ENCODE data around the gene SLAMF9.

Gene SLAMF9

DNA sequence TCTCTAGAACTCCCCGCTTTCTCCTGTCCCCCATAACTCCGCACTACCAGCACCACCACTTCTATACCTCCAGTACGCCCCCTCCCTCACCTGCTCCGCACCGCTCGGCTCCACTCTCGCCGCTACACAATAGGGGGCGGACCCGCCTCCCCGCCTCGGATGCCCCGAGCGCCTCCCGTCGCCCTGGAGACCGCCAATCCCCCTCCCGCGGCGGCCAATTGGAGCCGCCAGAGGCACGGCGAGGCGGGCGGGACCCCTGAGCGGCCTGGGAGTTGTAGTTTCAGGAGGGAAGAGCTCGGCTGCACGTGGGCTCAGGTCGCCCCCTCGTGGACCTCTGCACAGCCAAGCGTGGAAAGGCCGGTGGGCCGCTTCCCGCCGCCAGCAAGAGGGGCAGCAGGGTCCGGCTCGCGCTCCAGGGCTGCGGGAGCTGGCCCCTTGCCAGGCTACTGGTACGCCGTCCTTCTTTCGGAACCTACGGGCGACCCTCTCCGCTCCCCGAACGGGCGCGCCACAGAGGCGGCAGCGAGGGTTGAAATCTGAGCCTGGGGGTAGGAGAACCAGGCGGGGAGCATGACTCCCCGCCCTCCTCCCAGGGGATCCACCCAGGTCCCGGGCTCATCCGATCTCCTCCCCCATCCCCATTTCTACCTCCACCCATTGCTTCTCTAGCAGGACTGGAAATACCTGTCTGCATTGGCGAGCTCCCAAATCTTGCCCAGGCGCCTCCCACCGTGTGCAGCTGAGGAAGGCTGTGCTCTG, 8.4 kb downstream of the SLAMF9 start, which contains the start of gene IGSF9:
Gene IGSF9 (minus strand): TSS at position 131 of the 759 bp plus-strand sequence. CDS start 2,159 bp downstream, outside the sequence.
- DNase-seq (ENCODE audit: low read depth) = peak; percentile 66

DNA sequence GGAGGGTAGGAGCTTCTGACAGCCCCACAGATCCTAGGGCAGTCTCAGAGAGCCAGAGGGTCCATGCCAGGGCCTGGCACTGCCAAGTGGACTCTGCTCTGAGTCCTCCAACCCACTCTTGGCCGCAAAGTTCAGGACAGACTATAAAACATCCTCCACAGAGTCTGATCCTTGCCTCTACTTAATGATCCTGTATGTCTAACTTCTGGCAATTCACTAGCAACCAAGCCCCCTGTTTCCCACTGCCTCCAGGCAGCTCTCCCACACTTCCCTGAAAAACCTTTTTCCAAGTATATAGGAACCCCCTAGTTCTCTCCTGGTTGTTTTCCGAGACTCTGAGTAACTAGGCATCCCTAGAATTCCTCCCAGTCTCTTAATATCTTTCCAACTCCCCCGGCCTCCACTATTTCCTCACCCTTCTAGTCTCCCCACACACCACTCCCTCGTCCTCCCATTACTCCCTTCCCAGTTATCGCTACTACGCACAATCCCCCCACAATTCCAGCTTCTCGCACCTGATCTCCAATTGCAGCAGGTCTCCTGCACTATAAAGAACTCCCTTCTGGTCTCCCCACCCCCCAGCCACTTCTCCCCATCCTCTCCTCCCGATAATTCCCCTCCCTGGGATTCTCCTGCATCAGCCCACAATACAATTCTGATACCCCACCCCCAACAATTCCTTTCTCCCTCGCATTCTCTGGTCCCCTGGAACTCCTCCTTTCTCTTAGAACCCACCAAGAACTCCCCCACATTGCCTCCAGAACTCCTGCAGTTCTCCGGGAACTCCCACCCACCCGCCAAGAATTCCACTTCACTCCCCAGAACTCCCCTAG, 9.2 kb downstream of the SLAMF9 start:
- DNase-seq (ENCODE audit: low read depth) = no peak

DNA sequence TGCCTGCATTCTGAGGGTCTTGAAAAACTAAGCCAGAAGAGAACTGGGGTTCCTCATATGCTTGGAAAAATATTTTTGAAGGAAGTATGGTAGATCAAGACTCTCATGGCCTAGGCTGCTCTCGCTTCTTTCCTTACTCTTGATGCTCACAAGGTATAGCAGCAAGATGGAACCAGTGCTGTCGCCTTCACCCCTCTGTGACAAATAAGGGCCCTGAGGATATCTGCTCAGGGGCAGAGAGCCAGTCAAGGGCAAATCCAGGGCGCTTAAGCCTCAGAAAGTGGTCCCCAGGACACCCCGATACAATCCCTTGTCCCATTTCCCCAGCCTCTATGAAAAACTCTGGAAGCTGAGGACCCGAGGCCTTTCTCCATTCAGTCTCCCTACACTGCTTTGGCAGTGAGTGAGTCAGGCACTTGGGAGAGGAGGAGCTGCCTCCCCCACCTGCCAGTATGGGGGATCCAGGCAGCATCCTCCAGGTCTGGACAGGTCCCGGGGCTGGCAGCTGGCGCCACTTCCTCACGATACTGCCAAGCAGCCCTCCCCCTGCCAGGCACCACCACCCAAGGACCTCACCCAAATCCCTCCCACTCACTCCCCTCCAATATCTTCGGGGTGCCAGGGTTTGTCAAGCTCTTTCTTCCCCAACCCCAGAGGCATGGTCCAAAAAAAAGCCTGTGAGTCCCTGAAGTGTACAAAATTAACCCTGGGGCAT, 10.0 kb downstream of the SLAMF9 start:
- no peak for DNase-seq (ENCODE audit: low read depth)

DNA sequence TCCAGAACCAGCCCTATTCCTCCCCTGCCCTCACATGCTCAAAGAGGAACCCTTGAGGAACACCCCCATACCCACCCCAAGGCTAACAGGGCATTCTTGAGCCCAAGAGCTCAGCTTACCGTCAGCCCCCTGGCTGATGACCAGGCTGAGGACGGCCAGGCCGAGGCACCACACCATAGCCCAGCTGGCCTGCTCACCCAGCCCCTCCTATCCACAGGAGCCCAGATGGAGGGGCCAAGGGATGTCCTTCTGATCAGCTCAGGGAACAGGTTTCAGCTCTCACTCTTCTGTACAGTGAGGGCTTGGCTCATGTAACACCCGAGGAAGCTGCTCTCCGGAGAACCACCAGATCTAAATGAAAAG, 10.8 kb downstream of the SLAMF9 start:
- DNase-seq (ENCODE audit: low read depth) = no peak

DNA sequence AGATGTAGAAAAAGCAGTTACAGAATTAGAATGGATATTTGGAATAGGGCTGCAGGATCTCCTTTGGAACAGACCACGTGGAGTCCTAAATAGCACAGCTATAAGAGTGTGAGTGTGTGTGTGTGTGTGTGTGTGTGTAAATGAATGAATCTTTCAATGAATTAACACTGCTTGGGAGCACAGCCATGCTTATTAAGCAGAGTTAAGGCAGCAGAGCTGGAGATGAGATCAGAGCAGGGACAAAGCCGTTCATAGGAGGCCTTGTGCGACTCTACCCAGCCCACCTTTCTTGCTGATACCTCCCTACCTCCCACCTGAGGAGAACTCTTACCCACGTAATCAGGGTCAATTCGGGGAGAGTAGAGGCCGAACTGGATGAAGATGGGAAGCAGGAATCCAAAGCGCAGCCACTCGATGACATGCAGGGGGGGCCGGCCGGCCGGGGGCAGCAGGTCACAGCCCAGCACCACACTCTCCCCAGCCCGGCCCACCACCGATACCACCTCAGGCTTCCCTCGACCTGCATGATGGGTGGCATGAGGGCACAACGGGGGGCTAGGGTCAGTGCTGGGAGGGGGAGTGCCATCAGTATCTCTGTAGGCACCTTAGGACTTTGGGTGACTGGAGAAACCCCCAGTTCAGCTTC, 11.3 kb downstream of the SLAMF9 start:
- no peak for DNase-seq (ENCODE audit: low read depth)

DNA sequence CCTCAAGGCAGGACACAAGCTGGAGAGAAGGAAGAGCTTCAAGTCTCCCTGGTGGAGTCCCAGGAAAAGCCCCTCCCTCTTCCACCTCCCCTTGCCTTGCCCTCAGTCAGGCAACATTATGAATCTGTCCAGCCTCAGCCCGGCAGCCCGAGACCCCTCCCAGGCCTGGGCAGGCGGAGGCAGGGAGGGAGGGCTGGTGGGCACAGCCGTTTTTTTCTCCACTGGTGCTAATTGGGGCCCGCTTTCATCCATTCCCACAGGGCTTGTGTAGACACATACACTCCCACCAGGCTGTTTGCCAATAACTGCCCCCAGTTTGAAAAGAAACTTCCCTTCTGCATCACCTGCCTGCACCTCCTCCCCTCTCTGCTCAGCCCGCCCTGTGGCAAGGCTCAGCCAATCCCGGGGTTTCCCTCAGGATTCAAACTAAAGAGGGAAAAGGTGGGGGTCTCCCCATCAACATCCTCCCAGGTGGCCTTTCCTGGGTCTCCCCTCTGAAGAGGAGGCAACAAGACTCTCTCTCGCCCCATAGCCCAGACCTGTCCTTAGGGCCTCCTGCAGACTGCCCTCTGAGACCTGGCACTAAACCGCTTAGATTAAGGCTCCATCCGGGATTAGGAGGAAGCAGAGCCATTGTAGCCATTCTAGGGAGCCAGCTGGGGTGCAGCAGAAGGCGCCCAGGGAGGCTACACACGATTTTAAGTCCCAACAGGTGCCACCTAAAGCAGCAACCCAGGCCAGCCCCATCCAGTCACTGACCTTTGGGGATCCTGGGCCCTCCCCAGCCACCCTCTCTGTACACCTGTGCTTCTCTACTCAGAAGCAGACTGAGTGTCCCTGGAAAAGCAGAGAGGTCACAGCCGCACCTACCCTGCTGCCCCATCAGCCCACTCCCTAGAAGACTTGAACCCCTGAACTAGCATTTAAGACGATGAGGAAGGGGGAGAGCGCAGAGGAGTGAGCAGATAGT, 12.2 kb downstream of the SLAMF9 start:
- DNase-seq (ENCODE audit: low read depth) = no peak

DNA sequence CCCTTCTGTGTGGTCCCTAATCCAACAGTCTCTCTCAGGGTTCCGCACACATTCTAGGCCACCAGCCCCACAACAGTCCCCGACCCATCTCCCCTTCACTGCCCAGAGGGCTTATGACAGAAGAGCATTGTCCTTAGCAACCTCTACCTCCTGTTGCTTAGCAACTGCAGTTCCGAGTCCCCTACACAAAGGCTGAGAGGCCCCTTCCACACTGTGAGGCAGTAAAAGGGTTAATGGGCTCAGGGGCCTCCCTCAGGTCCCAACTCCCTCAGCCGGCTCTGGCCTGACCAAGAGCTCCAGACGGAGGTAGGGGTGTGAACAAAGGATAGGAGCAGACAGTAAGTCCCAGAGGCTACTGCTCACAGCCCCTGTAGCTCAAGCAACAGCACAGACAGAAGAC, 12.9 kb downstream of the SLAMF9 start:
- DNase-seq (ENCODE audit: low read depth) = no peak

DNA sequence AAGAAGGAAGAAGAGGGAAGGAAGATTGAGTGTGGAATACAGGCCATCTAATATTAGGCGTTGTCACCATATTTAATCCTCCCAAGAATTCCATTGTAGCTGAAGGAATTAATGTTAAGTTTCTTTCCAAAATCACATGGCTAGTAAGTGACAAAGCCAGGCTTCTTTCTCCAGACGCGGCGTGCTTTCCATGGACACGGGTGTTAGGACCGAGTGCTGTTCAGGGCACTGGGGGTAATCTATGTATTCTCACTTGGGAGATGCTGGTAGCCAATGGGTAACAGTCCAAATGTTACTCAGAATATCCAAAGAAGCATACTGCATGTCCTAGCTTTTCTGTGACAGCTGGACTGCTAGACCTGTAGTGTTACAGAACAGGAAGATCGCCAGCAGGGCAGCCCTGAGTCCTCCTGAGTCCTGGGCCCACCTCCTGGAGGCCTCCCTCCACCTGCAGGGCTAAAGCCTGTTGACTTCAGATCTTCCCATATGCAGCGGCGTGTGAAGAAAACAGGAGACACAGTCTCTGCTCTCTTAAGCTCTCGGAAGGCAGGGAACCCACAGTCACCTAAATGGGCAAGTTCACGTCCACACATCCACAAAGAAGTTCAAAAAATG, 13.9 kb downstream of the SLAMF9 start:
- no peak for DNase-seq (ENCODE audit: low read depth)

DNA sequence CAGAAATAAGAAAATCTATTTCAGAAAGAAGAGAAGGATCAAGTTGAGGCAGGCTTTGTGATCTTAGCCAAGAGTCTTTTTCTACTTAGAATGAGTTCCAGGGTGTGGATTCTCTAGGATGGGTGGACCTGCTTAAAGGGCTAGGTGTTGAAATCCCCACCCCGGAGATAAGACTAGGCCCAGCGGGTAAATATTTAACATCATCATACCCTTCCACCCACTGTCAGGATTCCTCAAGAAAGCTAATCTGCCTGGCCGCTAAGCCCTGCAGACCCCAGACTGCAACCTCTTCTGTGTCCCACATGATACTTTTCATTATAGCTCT, 14.4 kb downstream of the SLAMF9 start:
- DNase-seq (ENCODE audit: low read depth) = no peak

DNA sequence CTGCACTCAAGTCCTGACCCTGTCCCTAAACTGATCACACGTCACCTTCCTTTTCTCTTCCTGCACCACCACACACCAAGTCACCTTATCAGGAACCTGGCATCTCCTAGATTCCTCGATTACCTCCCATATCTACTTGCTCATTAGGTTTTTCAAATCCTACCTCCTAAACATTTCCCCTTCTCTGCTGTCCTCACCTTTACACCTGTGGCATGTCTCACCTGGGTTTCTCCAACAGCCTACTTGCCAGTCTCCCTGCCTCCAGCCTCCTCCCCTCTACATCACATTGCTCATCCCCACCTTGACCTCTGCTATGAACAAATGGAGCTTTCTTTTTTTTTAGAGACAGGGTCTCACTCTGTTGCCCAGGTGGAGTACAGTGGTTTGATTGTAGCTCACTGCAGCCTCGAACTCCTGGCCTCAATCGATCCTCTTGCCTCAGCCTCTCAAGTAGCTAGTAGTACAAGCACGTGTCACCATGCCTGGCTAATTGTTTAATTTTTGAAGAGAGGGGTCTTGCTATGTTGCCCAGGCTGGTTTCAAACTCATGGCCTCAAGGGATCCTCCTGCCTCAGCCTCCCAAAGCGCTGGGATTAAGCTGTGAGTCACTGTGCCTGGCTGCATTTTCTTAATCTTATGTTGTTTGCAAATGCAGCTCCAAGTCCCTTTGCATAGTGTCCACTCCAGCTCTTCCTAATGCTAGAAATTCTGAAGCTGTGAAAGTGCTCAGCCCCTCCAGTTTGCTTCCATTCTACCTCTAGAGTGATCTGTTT, 14.9 kb downstream of the SLAMF9 start:
- no peak for DNase-seq (ENCODE audit: low read depth)

DNA sequence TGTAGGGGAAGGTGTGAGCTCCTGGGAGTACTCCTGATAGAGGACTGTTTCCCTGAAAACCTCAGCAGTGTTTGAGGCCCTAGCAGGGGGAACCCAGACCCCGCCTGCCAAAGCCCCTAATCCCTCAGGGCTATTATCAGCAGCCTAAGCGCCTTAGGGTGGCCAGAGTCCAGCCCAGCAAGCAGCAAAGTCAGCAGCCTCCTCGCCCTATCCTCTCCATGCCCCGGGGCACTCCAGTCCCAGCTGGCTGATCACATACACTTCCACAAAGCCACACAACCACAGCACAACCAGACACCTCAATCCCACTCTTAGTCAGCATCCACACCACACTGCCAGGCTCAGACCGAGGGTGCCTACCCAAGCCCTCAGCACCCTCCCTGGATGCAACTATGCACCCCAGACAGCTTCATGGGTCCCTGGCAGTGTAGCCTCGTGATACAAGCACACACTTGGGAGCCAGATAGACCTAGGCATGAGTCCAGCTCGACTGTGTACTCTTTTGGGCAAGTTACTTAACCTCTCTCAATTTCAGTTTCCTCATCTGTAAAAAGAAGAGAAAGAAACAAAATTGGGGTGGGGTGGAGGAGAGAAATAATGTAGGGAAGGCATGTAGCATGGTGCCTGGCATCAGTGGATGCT, 15.7 kb downstream of the SLAMF9 start:
- DNase-seq (ENCODE audit: low read depth) = no peak

DNA sequence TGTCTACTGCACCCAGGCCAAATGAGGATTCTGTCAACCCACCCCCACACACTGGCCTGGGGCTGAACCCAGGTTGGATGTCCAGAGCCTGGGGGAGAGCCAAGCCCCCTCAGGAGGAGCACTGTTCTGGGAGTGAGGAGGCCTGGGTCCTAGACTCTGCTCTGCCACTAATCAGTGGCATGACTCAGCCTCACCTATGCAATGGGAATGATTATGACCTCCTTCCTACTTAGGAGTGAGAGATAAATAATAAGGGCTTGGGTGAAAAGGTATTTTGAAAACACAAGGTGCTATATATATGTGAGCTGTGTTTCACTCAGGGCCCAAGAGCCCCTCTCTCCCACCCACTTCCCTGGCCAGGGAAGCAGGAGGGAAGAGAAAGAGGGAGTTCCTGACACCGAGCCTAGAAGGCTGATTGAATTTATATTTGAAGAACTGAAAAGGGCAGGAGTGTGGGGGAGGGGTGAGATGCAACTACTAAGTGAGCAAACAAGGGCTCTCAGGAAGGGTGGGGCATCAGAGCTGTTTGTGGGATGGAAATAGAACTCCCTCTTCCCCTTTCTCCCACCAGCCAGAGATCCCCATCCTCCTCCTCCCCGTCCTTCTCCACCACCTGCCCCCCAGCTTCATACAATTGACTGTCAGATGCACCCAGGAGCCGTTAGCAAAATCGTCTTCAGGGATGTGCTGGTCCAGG, 16.8 kb downstream of the SLAMF9 start:
- DNase-seq (ENCODE audit: low read depth) = no peak

DNA sequence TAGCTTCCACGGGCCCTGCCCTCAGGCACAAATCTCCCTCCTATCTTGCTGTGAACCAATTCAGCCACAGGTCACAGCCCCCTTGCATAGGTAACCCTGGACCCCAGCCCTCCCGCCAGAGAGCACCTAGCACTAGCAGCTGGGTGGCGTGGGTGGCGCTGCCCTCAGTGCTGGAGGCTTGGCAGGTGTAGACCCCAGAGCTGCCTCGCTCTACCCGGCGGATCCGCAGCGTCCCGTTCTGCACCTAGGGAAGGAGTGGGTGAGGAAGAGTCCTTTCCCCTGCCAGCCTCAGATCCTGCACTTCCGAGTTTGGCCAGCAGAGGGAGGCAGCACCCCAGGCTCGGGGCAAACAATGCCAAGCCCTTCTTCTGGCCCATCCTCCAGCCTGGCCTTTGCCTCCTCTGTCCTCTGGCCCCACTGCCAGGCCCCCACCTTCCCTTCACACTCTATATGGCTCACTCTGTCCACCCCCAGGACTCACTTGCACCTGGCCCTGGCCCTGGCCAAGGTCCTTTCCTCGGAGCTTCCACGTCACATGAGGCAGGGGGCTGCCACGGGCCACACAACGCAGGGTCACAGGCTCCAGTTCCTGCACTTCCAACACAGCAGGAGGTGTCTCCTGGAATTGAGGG, 17.6 kb downstream of the SLAMF9 start:
- peak; percentile 52 for DNase-seq (ENCODE audit: low read depth)

DNA sequence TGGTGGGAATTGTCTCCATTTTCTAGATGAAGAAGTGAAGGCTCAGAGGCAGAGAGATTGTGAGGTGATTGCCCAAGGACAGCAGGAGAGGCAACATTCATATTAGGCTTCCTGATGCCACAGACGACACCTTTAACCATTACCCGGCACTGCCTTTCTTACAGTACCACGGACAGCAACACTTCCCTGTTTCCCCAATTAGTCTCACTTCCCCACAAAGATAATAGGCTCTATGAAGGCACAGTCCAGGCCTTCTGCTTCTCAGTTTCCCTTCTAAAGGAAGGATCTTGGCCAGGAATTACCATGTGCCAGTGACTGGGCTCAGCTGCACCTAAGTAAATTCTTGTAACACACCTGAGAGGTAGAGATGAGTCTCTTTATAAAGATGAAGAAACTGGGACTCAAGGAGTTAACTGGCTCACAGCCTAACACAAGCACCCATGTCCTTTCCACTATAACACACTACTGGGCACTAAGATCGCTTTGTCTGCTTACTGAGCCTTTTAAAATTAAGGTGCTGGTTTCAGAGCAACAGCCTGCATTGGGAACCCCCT, 18.2 kb downstream of the SLAMF9 start:
- no peak for DNase-seq (ENCODE audit: low read depth)

DNA sequence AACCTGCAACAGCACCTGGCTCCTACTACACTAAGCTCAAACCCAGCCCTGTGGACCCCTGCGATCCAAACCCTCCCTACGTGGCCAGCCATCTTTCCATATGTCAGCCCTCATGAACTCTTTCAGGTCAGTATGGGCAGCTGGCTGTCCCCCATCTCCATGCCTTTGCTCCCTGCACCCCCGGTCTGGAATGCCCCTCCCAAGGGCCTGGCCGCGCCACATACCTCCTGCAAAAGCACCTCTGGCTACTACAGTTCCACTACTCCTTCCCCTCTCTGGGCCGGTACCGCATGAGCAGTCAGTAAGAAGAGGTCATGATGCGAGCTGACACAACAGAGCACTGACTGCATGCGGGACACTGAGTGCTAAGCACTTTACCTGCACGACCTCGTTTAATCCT, 18.7 kb downstream of the SLAMF9 start:
- DNase-seq (ENCODE audit: low read depth) = no peak

DNA sequence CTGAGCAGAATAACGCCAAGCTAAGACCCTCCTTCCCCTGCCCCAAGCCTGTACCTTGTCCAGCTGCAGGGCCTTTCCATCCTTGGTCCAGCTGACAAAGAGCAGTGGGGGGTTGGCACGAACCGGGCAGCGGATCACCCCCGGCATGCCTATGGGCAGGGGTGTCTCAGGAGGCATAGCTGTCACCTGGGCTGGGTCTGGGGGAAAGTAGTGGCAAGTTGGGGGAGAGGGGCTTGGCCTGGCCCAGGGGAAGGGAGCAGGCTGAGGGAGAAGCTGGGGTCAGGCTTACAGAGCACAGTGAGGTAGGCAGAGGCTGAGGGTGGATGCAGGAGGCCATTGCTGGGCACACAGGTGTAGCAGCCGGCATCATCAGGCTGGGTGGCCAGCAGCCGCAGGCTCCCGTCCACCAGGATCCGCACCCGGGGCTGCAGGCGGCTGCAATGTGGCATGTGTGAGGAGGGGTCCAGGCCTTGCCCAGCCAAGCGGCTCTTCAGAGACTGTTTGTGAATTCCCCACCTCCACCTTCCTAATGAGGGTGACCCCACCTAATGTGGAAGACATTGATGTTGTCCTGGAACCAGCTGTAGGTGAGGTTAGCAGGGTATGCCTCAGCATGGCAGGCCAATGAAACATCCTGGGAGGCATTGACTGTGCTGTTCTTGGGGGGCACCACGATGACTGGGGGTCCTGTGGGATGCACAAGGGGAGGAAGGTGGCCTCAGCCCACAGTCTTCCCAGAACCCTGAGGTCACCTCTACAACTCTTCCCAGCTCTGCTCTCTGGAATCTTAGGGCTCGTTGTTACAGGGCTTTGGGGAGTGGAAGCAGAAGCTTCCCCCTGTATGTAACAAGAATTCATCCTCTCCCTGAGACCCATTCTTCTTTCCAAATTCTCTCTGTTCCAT, 19.6 kb downstream of the SLAMF9 start:
- DNase-seq (ENCODE audit: low read depth) = no peak

DNA sequence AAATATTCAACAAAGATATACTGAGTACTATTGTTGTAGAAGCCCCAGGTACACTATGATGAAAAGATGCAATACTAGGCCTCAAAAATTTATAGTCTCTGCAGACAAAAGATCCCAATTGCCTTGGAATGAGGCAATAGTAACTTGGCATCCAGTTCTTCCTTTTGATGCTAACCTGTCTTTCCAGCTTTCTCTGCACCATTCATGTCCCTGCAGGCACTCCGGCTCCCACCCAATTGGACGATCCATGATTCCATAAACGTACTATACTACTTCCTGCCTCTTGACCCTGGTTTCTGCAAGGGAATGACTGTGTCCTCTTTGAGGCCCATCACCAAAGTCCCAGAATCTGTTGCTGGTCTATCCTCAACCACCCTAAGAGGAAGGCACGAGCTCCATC, 20.7 kb downstream of the SLAMF9 start:
- DNase-seq (ENCODE audit: low read depth) = no peak

Data from T-helper 22 cell (primary cell).